Activated naive CD4-positive, alpha-beta T cell treated with anti-CD3 and anti-CD28 coated beads, Interleukin-2, amount 50 U/mL, for 24 hours (primary cell): ENCODE data around the gene TOGARAM2.
"Not testable (repeated sequence)": the region's sequence is repeated elsewhere in the genome, so short reads cannot be mapped to it uniquely, and the experiment has no call there.

Experiments used
- H3K27ac Mint-ChIP-seq: one replicate; pipeline ENCODE4 v1.8.0; 2021; ENCODE audit warnings: mild to moderate bottlenecking, mixed read lengths
- H3K27me3 Mint-ChIP-seq: one replicate; pipeline ENCODE4 v1.8.0; 2021; ENCODE audit warnings: mixed read lengths
- H3K36me3 Mint-ChIP-seq: one replicate; pipeline ENCODE4 v1.8.0; 2021; ENCODE audit warnings: mixed read lengths
- H3K4me1 Mint-ChIP-seq: one replicate; pipeline ENCODE4 v1.8.0; 2021; ENCODE audit warnings: mixed read lengths
- H3K4me3 Mint-ChIP-seq: one replicate; pipeline ENCODE4 v1.8.0; 2021; ENCODE audit warnings: mild to moderate bottlenecking, mixed read lengths
- H3K9me3 Mint-ChIP-seq: one replicate; pipeline ENCODE4 v1.8.0; 2021; ENCODE audit warnings: mixed read lengths

TOGARAM2 gene

DNA sequence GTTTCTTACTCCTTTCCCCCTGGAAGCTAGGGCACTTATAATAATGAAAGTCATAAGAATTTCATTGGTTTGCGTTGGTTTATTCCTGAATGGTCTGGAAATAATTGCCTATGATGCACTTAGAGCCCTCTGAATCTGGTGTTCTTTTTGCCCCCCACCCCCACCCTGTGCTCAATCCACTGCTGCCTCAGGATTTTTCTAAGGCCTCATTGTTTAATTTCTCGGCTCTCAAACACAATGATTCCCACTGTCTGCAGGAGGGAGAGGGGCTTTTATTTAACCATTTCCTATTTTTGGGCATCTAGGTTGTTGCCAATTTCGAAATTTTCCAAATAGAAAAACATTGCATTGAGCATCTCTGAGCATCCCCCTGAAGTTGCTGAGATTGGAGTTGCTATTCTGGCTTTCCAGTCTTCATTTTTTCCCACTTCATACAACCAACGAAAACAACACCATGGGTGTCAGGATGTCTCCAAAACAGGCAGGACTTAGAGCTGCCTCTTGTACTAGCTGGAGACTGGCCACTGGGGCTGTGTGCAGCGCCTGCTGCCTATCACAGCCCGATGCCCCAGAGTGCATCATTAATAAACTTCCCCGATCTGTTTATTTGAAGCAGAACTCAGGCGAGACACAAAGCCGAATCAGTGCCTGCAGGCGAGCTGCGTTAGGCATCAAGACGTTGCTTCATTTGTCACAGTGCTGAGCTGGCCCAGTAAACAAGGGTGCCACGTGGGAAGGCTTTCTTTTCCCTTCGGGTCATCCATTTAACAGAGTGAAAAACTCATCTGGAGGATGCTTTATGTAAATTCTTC lies 95.0 kb downstream of the TOGARAM2 start:
- no peaks in the 10 kb centered on the region for H3K36me3 Mint-ChIP-seq
- H3K4me3 Mint-ChIP-seq: no peak overlapping the region
- no peaks in the 10 kb centered on the region for H3K27me3 Mint-ChIP-seq
- H3K27ac Mint-ChIP-seq: no peak overlapping the region
- H3K4me1 Mint-ChIP-seq: no peaks in the 10 kb centered on the region
- H3K9me3 Mint-ChIP-seq: peaks cover 5% of the 10 kb centered on the region

DNA sequence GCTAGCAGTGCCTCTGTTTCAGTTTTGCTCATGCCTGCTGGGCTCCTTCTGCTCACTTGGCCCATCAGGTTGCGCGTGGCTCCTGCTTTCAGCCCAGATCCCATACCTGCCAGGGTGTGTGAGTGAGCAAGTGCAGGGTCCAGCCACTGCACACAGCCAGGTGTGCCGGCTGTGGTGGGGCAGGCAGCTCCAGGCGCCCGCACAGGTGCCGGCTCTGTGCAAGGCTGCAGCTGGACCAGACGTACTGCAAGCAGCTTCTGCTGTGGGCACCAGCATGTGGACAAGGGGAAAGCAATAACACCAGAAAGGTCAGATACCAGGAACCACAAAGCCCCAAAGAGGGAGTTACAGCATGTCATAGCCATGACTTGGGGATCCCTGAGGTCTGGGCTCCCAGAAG lies 98.8 kb downstream of the TOGARAM2 start:
- Mint-ChIP-seq H3K4me3 (no peak overlapping the region), H3K27me3 (no peaks in the 10 kb centered on the region), H3K9me3 (peaks cover 5% of the 10 kb centered on the region), H3K27ac (no peak overlapping the region), H3K4me1 (no peaks in the 10 kb centered on the region), H3K36me3 (no peaks in the 10 kb centered on the region)

DNA sequence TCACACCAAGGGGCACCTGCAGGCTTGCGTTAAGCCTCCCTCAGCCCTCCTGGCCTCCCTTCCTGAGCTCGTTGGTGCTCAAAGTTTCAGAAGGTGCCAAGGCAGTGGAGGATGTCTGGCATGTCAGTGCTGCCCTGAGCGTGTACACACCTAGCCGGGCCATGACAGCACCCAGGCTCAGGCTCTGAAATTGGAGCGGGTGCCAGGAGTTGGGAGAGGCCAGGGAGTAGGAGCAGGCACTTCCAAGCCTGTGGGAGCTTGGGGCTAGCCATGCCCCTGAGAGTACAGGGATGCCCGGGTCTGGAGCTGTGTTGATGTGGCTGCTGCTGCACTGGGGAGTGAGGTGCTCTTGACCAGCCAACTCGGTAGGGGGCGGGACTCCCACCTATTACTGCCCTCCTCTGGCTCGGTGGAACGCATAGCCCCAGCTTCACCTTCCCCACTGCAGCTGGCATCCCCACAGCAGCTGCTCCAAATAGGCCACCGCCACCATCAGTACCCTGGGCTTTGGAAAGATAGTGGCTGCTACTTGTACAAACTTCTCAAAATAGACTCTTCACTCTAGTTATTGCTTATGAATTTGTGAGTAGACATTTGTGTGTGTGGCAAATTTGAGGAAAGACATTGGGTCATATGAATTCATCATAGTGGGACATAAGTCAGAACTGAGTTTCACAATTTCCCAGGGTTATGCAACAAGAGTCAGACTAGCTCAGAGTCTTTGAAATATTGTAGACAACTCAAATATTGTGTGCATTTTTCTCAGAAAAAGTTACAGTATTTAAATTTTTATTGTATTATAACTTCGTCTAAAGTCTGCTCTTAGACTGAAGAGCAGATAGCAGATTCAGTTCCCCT lies 100.0 kb downstream of the TOGARAM2 start:
- Mint-ChIP-seq H3K27me3 (no peaks in the 10 kb centered on the region), H3K9me3 (peaks cover 5% of the 10 kb centered on the region), H3K4me3 (no peak overlapping the region), H3K27ac (no peak overlapping the region), H3K4me1 (no peaks in the 10 kb centered on the region), H3K36me3 (no peaks in the 10 kb centered on the region)

DNA sequence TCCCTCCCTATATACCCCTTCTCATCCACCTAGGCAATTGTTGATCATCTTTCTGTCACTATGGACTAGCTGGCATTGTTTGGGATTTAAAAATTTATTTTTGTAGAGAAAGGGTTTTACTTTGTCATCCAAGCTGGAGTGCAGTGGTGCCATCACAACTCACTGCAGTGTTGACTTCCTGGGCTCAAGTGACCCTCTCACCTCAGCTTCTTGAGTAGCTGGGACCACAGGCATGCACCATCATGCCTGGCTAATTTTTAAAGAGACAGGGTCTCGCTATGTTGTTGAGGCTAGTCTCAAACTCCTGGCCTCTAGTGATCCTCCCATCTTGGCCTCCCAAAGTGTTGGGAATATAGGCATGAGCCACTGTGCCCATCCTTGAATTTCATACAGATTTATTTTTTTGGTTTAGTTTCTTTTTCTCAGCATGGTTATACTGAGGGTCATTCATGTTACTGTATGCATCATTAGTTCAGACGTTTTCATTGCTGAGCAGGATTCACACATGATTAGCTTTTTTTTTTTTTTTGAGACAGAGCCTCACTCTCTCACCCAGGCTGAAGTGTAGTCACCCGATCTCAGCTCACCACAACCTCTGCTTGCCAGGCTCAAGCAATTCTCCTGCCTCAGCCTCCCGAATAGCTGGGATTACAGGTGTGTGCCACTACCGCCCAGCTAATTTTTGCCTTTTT lies 101.9 kb downstream of the TOGARAM2 start:
- Mint-ChIP-seq H3K4me1 (no peaks in the 10 kb centered on the region), H3K4me3 (no peak overlapping the region), H3K9me3 (peaks cover 1% of the 10 kb centered on the region), H3K27ac (no peak overlapping the region), H3K27me3 (peaks cover 3% of the 10 kb centered on the region), H3K36me3 (no peaks in the 10 kb centered on the region)

DNA sequence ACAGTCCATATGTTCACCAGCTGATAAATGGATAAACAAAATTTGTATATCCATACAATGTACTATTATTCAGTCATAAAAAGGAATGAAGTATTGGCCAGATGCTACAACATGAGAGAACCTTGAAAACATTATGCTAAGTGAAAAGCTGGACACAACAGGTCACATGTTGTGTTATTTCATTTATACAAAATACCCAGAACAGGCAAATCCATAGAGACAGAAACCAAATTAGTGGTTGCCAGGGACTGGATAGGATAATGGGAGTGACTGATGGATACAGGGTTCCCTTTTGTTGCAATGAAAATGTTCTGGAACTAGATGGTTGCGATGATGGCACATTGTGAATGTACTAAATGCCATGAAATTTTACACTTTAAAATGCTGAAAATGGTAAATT lies 103.5 kb downstream of the TOGARAM2 start:
- no peaks in the 10 kb centered on the region for H3K4me1 Mint-ChIP-seq
- no peaks in the 10 kb centered on the region for H3K9me3 Mint-ChIP-seq
- no peaks in the 10 kb centered on the region for H3K36me3 Mint-ChIP-seq
- peaks cover 3% of the 10 kb centered on the region for H3K27me3 Mint-ChIP-seq
- H3K27ac Mint-ChIP-seq: no peak overlapping the region
- no peak overlapping the region for H3K4me3 Mint-ChIP-seq

DNA sequence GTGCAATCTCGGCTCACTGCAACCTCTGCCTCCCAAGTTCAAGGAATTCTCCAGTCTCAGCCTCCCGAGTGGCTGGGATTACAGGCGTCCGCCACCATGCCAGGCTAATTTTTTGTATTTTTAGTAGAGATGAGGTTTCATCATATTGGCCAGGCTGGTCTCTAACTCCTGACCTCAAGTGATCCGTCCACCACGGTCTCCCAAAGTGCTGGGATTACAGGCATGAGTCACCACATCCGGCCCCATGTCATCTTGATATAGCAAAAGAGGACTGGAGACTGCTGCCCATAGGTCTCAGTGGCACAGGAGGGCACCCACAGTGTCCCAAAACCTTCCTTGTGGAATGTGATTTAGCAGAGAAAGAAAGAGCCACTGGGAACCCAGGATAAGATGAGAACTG lies 109.2 kb downstream of the TOGARAM2 start:
- not testable (repeated sequence) for H3K4me3 Mint-ChIP-seq, H3K27ac Mint-ChIP-seq, H3K27me3 Mint-ChIP-seq, H3K36me3 Mint-ChIP-seq, H3K4me1 Mint-ChIP-seq, H3K9me3 Mint-ChIP-seq

DNA sequence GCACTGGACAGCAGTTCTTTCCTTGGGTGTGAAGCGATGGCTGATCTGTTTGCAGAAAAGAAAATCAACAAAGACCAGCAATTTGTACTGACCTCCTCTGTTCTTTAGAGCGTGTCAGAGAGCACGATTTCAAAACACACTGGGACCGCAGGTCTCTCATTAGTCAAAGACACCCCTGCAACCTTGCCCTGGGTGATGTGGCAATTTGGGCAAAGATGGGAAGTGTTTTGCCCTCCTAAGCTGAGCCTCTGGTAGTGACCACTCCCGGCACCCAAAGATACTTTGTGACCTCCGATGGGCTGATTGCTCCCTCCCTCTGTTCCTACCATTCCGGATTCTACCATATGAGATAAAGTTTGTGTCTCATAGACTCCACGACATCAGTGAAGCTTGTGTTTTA lies 115.9 kb downstream of the TOGARAM2 start:
- no peaks in the 10 kb centered on the region for H3K4me1 Mint-ChIP-seq
- H3K27ac Mint-ChIP-seq: no peak overlapping the region
- H3K9me3 Mint-ChIP-seq: no peaks in the 10 kb centered on the region
- no peak overlapping the region for H3K4me3 Mint-ChIP-seq
- no peaks in the 10 kb centered on the region for H3K27me3 Mint-ChIP-seq
- H3K36me3 Mint-ChIP-seq: no peaks in the 10 kb centered on the region

DNA sequence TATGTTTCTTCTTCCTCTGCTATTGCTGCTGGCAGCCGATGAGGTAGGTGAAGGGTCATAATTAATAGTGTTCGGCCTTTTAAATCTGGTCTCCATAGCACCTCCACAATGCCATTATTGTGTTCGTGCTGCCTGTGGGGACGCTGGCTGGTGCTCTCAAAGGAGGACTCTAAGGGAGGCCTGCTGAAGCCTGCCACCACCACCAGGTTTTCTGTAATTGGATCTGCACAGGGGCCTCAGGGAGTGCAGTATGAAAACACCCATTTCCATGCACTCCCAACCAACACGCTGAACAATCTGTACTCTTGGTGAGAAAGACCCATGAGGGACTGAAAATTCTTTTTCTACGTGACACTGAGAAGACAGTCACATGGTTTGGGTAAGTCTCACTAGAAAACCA lies 116.5 kb downstream of the TOGARAM2 start:
- Mint-ChIP-seq H3K36me3 (no peaks in the 10 kb centered on the region), H3K4me3 (no peak overlapping the region), H3K9me3 (no peaks in the 10 kb centered on the region), H3K4me1 (peaks cover 4% of the 10 kb centered on the region), H3K27ac (no peak overlapping the region), H3K27me3 (no peaks in the 10 kb centered on the region)

DNA sequence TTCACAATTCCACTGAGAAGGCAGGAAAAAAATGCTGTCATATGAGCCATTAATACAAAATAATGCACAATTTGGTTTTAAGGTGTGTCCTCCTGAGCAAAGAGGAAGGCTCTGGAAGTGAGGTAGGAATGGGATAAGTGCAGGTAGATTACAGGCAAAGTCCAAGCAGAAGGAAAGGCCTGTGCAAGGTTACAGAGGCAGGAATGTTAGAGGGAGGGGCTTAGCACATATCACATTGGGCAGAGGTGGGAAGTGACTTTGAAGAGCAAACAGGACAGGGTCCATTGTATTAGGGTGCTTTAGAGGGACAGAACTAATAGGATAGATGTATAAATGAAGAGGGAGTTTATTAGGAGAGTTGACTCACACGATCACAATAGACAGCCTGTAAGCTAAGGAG lies 119.5 kb downstream of the TOGARAM2 start:
- Mint-ChIP-seq H3K27ac (no peak overlapping the region), H3K4me3 (no peak overlapping the region), H3K36me3 (no peaks in the 10 kb centered on the region), H3K9me3 (no peaks in the 10 kb centered on the region), H3K27me3 (no peaks in the 10 kb centered on the region), H3K4me1 (peaks cover 4% of the 10 kb centered on the region)
